HCT116 (cell line): Measurements from ENCODE around the gene PFKFB3.

Source experiments
- ATF3 ChIP-seq: IDR thresholded peaks from 2 replicates; pipeline ENCODE4 v1.6.1; 2012
- CBX3 ChIP-seq: IDR thresholded peaks from 2 replicates; pipeline ENCODE4 v1.6.1; 2012; ENCODE audit warnings: low read depth
- CTCF ChIP-seq, 3 experiments: fragments of 200-600 bp in 1 of 3; sonication (generic) in 1 of 3; IDR thresholded peaks in 2 of 3; conservative IDR thresholded peaks in 1 of 3; 2 replicates each; pipeline ENCODE4 v1.5.1; 2012 to 2017; ENCODE audit warnings: low read depth in 2 of 3, low read length in 2 of 3, antibody characterized with exemption in 1 of 3, borderline replicate concordance in 1 of 3, control low read depth in 1 of 3, mild to moderate bottlenecking in 1 of 3, mixed read lengths in 1 of 3, mixed run types in 1 of 3, moderate library complexity in 1 of 3; ENCODE audit not compliant: insufficient read depth in 1 of 3
- EGR1 ChIP-seq: IDR thresholded peaks from 2 replicates; pipeline ENCODE4 v1.6.1; 2012; ENCODE audit warnings: low read depth
- ELF1 ChIP-seq: IDR thresholded peaks from 2 replicates; pipeline ENCODE4 v1.6.1; 2012; ENCODE audit warnings: low read depth, borderline replicate concordance
- EZH2 ChIP-seq: fragments of 200-600 bp; sonication (generic); IDR thresholded peaks from 2 replicates; pipeline ENCODE4 v1.6.1; 2017; ENCODE audit warnings: antibody characterized with exemption, mixed run types
- POLR2A ChIP-seq: IDR thresholded peaks from 2 replicates; pipeline ENCODE4 v1.7.0; 2011; ENCODE audit warnings: borderline replicate concordance; ENCODE audit not compliant: insufficient read depth, insufficient read length; ENCODE audit errors: extremely low read depth
- POLR2AphosphoS5 ChIP-seq: IDR thresholded peaks from 2 replicates; pipeline ENCODE4 v1.6.1; 2011; ENCODE audit warnings: mild to moderate bottlenecking, low read depth, low read length, moderate library complexity
- RAD21 ChIP-seq: IDR thresholded peaks from 2 replicates; pipeline ENCODE4 v1.6.1; 2012; ENCODE audit warnings: low read depth, mild to moderate bottlenecking
- SRF ChIP-seq: IDR thresholded peaks from 2 replicates; pipeline ENCODE4 v1.6.1; 2012; ENCODE audit warnings: low read depth
- YY1 ChIP-seq: IDR thresholded peaks from 2 replicates; pipeline ENCODE4 v1.6.1; 2011; ENCODE audit warnings: low read length, low read depth, moderate library complexity, mild to moderate bottlenecking; ENCODE audit not compliant: insufficient replicate concordance; ENCODE audit errors: extremely low read depth
- ZNF274 ChIP-seq: fragments of 200-500 bp; sonication (Bioruptor generic); IDR thresholded peaks from 2 replicates; pipeline ENCODE4 v1.6.1; 2014; ENCODE audit warnings: mild to moderate bottlenecking, low read depth, low read length, inconsistent platforms

GRCh38 chr10:6215683-6216484 is 13.2 kb downstream of the PFKFB3 start:
- no peak for TF ChIP-seq ATF3
- no peak for TF ChIP-seq POLR2A
- TF ChIP-seq CTCF (IDR thresholded peaks at IDR 0.05 in 2 of 3, conservative IDR thresholded peaks at IDR 0.05 in 1 of 3; ENCODE audit: borderline replicate concordance in 1 of 3, insufficient read depth in 1 of 3, low read depth in 2 of 3, low read length in 2 of 3), result no peak
- no peak for TF ChIP-seq POLR2AphosphoS5
- TF ChIP-seq CBX3, result no peak
- TF ChIP-seq ZNF274, result no peak
- no peak for TF ChIP-seq EGR1
- no peak for TF ChIP-seq EZH2
- no peak for TF ChIP-seq YY1
- TF ChIP-seq ELF1, result no peak
- TF ChIP-seq RAD21, result no peak
- no peak for TF ChIP-seq SRF
